ENCODE results near the gene SSNA1.

SSNA1 gene

GRCh38 chr9:137201205-137201868 lies 12.9 kb downstream of the SSNA1 start:
- no peak for DNase-seq

- no peak for DNase-seq
These were observed 14.5 kb downstream of the SSNA1 start for GRCh38 chr9:137202966-137203365.

- DNase-seq = no peak
These were observed 16.3 kb downstream of the SSNA1 start for GRCh38 chr9:137204731-137205125.

GRCh38 chr9:137205126-137206069 lies 16.9 kb downstream of the SSNA1 start, which contains the start of the genes NDOR1 and TMEM203:
NDOR1 (plus strand) TSS chr9:137205700; CDS start chr9:137205778, 78 bp downstream.
TMEM203 (minus strand) TSS chr9:137205648; CDS start chr9:137205414, 234 bp downstream.
- peak; percentile 56 for DNase-seq

GRCh38 chr9:137206602-137207001 lies 18.1 kb downstream of the SSNA1 start:
- DNase-seq = no peak

- DNase-seq = no peak
These were observed 23.1 kb downstream of the SSNA1 start for GRCh38 chr9:137211532-137211931.

GRCh38 chr9:137212520-137212919 lies 24.0 kb downstream of the SSNA1 start:
- no peak for DNase-seq

- DNase-seq = peak; percentile 11
These were observed 24.9 kb downstream of the SSNA1 start for GRCh38 chr9:137213160-137214060.

- no peak for DNase-seq
These were observed 26.1 kb downstream of the SSNA1 start for GRCh38 chr9:137214620-137215019.

GRCh38 chr9:137215196-137215986 lies 26.9 kb downstream of the SSNA1 start:
- DNase-seq = no peak

GRCh38 chr9:137216188-137216965 lies 27.9 kb downstream of the SSNA1 start:
- no peak for DNase-seq

GRCh38 chr9:137217276-137218211 lies 29.1 kb downstream of the SSNA1 start:
- DNase-seq = peak; percentile 64

- no peak for DNase-seq
These were observed 29.8 kb downstream of the SSNA1 start for GRCh38 chr9:137218212-137218753.

- no peak for DNase-seq
These were observed 30.3 kb downstream of the SSNA1 start for GRCh38 chr9:137218754-137219271.

GRCh38 chr9:137219757-137220316 lies 31.4 kb downstream of the SSNA1 start:
- no peak for DNase-seq

- DNase-seq = no peak
These were observed 32.0 kb downstream of the SSNA1 start for GRCh38 chr9:137220317-137221094.

GRCh38 chr9:137221095-137221505 lies 32.6 kb downstream of the SSNA1 start:
- DNase-seq = no peak

- no peak for DNase-seq
These were observed 33.1 kb downstream of the SSNA1 start for GRCh38 chr9:137221506-137222111.

Data from NCI-H1105 treated with DMSO at 0.1 percent for 48 hours (cell line).